Measurements from ENCODE around the gene ARHGAP32.
"Not testable (repeated sequence)": the region's sequence is repeated elsewhere in the genome, so short reads cannot be mapped to it uniquely, and the experiment has no call there.

ARHGAP32 gene

DNA sequence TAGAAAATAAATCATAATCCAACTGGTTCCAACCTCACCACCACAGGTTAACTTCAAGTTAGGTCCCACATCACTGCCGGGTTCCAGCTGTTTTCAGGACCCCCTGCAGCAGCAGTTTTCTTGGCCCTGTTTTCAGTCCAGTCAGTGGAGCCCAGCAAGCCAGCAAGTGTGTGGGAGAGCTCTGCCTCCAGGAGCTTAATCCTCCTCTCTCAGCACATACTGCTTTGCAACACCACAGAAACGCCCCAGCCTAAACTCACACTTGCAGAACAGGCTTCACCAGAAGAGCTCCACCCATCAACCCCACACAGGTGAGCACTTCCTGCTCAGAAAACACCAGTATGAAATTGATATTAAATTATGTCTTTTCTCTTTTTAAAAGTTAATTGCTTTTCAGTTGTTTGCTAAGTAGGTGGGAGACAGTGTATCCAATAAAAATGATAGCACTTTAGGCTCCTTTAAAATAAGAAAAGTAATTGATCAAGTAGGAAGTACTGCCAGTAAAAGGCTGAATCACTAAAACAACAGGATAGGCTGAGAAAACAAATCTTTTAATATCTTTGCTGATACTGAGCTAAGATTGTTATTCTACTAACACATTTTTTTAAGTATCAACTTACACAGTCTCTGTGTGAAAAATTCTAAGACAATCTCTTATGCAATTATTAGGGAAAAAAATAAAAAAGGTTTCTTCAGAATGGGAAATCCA lies 168.0 kb downstream of the ARHGAP32 start:
- Histone ChIP-seq H3K4me3 (ENCODE audit: low read length) (no peak overlapping the region), H3K27ac (ENCODE audit: low read depth, low read length) (peak overlapping the region; percentile 17), H3K4me1 (ENCODE audit: insufficient read depth, low read length) (peaks cover 14% of the 10 kb centered on the region), H3K27me3 (ENCODE audit: insufficient read depth, low read length) (no peaks in the 10 kb centered on the region), H3K9ac (ENCODE audit: low read depth, low read length) (no peak overlapping the region), H3K9me3 (ENCODE audit: insufficient read depth, low read depth, low read length) (no peaks in the 10 kb centered on the region), H3K36me3 (ENCODE audit: insufficient read depth, low read length) (no peaks in the 10 kb centered on the region)
- WGBS = 48% methylated on average over 2 of the region's 2 CpGs

DNA sequence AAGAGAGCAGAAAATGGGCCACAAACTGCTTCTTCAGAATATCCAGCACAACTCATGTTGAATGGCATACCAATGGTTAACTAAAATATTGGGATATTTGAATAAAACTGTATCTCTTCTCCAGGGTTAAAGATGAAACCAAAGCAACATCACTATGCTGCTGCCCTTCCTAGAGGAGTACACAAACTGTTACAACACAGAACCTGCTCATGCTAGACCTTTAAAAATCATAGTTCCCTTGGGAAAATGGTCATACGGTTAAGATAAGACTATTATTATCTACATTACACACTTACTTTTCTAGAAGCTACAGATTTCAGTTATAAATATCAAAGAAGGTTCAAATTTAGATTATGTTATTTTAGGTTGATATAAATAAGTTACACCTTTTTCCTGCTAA lies 170.8 kb downstream of the ARHGAP32 start:
- Histone ChIP-seq H3K9ac (ENCODE audit: low read depth, low read length) (no peak overlapping the region), H3K27ac (ENCODE audit: low read depth, low read length) (no peak overlapping the region)

DNA sequence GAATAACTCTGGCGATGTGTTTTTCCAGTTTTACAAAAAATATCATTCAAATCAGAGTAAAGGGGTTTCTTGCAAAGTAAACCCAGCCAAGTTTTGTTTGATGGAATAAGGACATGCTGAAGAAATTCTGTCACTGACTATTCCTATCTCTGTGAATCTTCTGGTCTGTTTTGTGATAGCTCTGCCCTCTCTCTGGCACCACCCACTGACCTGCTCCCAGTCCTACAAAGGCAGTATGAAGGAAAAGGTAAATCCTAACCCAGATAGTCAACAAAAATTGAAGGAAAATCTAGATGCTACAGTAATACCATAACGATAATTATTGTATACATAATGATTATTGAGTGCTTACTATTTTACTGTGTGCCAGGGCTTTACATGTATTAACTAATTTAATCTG lies 173.1 kb downstream of the ARHGAP32 start:
- WGBS = no CpG with 5 or more reads among the region's 2 CpGs
- Histone ChIP-seq H3K9me3 (ENCODE audit: insufficient read depth, low read depth, low read length) (no peaks in the 10 kb centered on the region), H3K9ac (ENCODE audit: low read depth, low read length) (no peak overlapping the region), H3K4me3 (ENCODE audit: low read length) (no peak overlapping the region), H3K27me3 (ENCODE audit: insufficient read depth, low read length) (no peaks in the 10 kb centered on the region), H3K36me3 (ENCODE audit: insufficient read depth, low read length) (no peaks in the 10 kb centered on the region), H3K27ac (ENCODE audit: low read depth, low read length) (no peak overlapping the region), H3K4me1 (ENCODE audit: insufficient read depth, low read length) (peaks cover 5% of the 10 kb centered on the region)

More for the DNA sequence above, 170.8 kb downstream of the ARHGAP32 start:
- no peaks in the 10 kb centered on the region for H3K9me3 ChIP-seq (ENCODE audit: insufficient read depth, low read depth, low read length)
- H3K27me3 ChIP-seq (ENCODE audit: insufficient read depth, low read length) = no peaks in the 10 kb centered on the region
- H3K4me1 ChIP-seq (ENCODE audit: insufficient read depth, low read length) = peaks cover 14% of the 10 kb centered on the region
- no CpG with 5 or more reads among the region's 1 CpG for WGBS
- no peak overlapping the region for H3K4me3 ChIP-seq (ENCODE audit: low read length)
- no peaks in the 10 kb centered on the region for H3K36me3 ChIP-seq (ENCODE audit: insufficient read depth, low read length)

DNA sequence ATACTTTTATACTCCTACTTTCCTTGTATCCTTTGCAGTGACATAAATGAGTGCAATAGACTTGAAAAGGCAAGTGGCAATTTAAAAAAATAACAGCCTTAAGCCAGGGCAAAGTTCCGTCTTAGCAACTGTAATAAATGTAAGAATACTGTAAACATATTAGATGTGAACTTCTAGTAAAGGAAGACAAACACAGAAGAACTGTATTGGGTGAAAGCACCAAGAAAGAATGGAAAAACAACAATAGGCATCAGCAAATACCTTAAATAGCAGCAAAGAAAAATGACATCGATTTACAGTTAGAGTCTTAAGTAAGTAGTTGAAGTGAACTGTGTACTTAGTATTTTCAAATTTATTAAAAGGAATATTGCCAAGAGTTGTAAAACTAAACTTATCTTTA lies 174.0 kb downstream of the ARHGAP32 start:
- H3K27me3 ChIP-seq (ENCODE audit: insufficient read depth, low read length) = no peaks in the 10 kb centered on the region
- no peak overlapping the region for H3K4me3 ChIP-seq (ENCODE audit: low read length)
- no peak overlapping the region for H3K27ac ChIP-seq (ENCODE audit: low read depth, low read length)
- no peaks in the 10 kb centered on the region for H3K36me3 ChIP-seq (ENCODE audit: insufficient read depth, low read length)
- WGBS = 86% methylated on average over 2 of the region's 2 CpGs
- H3K9me3 ChIP-seq (ENCODE audit: insufficient read depth, low read depth, low read length) = no peaks in the 10 kb centered on the region
- no peaks in the 10 kb centered on the region for H3K4me1 ChIP-seq (ENCODE audit: insufficient read depth, low read length)
- no peak overlapping the region for H3K9ac ChIP-seq (ENCODE audit: low read depth, low read length)

DNA sequence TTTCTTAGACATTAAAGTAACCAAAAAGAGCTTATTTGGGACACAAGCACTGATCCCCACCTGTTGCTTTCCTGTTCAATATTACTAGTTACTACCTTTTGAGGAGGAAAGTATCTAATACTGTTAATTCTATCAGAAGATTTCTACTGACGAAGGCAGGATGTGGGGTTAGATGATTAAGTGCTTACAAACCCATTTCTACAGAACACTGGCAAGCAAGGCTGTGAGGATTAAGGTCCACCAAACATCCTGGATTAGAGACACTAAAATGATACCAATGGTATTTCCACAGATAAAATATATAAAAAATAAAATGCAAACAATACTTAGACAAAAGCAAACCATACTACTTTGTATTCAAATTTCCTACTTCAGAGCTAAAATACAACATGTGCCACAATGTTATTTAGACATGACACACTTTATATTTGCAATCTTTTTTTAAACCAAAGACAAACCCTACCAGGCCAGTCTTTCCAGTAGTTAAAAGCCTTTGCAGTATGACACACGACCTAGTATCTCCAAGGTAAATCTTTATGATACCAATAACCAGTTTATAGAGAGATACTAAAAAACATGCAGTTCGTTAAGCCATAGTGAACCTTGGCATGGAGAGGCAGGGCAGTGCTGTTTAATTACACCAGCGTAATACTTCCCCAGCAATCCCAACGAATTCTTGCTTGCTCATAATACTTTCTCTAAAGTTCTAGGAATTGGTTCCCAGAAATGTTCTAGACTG lies 178.2 kb downstream of the ARHGAP32 start:
- H3K9me3 ChIP-seq (ENCODE audit: insufficient read depth, low read depth, low read length) = no peaks in the 10 kb centered on the region
- WGBS = 91% methylated on average over 4 of the region's 5 CpGs
- no peaks in the 10 kb centered on the region for H3K36me3 ChIP-seq (ENCODE audit: insufficient read depth, low read length)
- H3K27me3 ChIP-seq (ENCODE audit: insufficient read depth, low read length) = no peaks in the 10 kb centered on the region
- no peak overlapping the region for H3K9ac ChIP-seq (ENCODE audit: low read depth, low read length)
- no peak overlapping the region for H3K27ac ChIP-seq (ENCODE audit: low read depth, low read length)
- H3K4me1 ChIP-seq (ENCODE audit: insufficient read depth, low read length) = no peaks in the 10 kb centered on the region
- no peak overlapping the region for H3K4me3 ChIP-seq (ENCODE audit: low read length)

DNA sequence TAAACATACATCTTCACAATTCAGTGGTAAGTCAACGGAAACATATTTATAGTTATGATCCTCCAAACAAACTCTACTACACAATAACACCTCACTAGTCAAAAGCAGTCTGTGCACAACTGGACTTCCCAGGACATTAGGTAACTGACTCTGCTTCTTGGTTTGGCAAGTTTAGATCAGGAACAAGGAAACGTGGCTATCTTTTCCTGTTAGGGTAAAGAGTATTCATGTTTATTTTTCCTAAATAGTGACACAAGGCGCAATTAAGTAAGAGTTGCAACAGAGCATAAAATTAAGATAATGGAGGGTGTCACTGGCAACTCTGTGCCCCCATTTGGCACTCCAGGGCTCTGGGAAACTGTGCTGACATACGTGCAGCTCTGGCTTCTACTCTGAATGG lies 179.2 kb downstream of the ARHGAP32 start:
- no peaks in the 10 kb centered on the region for H3K9me3 ChIP-seq (ENCODE audit: insufficient read depth, low read depth, low read length)
- 83% methylated on average over 4 of the region's 4 CpGs for whole genome bisulfite sequencing
- no peak overlapping the region for H3K4me3 ChIP-seq (ENCODE audit: low read length)
- no peaks in the 10 kb centered on the region for H3K27me3 ChIP-seq (ENCODE audit: insufficient read depth, low read length)
- no peaks in the 10 kb centered on the region for H3K36me3 ChIP-seq (ENCODE audit: insufficient read depth, low read length)
- H3K27ac ChIP-seq (ENCODE audit: low read depth, low read length) = no peak overlapping the region
- H3K9ac ChIP-seq (ENCODE audit: low read depth, low read length) = no peak overlapping the region
- no peaks in the 10 kb centered on the region for H3K4me1 ChIP-seq (ENCODE audit: insufficient read depth, low read length)

DNA sequence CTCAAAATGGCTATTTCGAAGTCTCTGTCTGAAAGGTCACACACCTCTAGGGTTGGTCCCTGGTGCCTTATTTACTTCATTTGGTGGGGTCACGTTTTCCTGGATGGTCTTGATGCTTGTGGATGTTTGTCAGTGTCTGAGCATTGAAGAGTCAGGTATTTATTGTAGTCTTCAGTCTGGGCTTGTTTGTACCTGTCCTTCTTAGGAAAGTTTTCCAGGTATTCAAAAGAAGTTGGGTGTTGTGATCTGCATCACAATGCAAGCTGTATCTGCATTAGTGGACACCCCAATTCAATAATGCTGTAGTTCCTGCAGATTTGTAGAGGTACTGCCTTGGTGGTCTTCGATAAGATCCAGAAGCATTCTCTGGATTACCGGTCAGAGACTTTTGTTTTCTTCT lies 186.0 kb downstream of the ARHGAP32 start:
- Histone ChIP-seq H3K36me3 (ENCODE audit: insufficient read depth, low read length) (no peaks in the 10 kb centered on the region), H3K4me1 (ENCODE audit: insufficient read depth, low read length) (no peaks in the 10 kb centered on the region), H3K9me3 (ENCODE audit: insufficient read depth, low read depth, low read length) (0 out of 2 replicates have a peak, but pooled peaks cover 8% of the 10 kb centered on the region), H3K27me3 (ENCODE audit: insufficient read depth, low read length) (no peaks in the 10 kb centered on the region), H3K9ac (ENCODE audit: low read depth, low read length) (no peak overlapping the region), H3K4me3 (ENCODE audit: low read length) (no peak overlapping the region), H3K27ac (ENCODE audit: low read depth, low read length) (no peak overlapping the region)
- 92% methylated on average over 4 of the region's 4 CpGs for WGBS

DNA sequence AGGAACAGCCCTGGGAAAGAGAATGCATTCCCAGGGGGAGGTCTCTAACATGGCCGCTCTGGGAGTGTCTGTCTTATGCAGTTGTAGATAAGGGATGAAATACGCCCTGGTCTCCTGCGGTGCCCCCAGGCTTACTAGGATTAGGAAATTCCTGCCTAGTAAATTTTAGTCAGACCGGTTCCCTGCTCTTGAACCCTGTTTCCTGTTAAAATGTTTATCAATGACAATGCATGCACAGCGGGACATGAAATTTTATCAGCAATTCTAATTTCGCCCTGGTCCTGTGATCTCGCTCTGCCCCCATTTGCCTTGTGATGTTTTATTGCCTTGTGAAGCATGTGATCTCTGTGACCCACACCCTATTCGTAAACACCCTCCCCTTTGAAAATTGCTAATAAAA lies 193.0 kb downstream of the ARHGAP32 start:
- H3K27ac ChIP-seq (ENCODE audit: low read depth, low read length); H3K9ac ChIP-seq (ENCODE audit: low read depth, low read length); H3K4me1 ChIP-seq (ENCODE audit: insufficient read depth, low read length); H3K4me3 ChIP-seq (ENCODE audit: low read length); H3K27me3 ChIP-seq (ENCODE audit: insufficient read depth, low read length): not testable (repeated sequence)
- Histone ChIP-seq H3K9me3 (ENCODE audit: insufficient read depth, low read depth, low read length) (peaks cover 28% of the 10 kb centered on the region), H3K36me3 (ENCODE audit: insufficient read depth, low read length) (peaks cover 11% of the 10 kb centered on the region; the same call in 1 of the 2 replicates)
- WGBS = 91% methylated on average over 8 of the region's 8 CpGs

DNA sequence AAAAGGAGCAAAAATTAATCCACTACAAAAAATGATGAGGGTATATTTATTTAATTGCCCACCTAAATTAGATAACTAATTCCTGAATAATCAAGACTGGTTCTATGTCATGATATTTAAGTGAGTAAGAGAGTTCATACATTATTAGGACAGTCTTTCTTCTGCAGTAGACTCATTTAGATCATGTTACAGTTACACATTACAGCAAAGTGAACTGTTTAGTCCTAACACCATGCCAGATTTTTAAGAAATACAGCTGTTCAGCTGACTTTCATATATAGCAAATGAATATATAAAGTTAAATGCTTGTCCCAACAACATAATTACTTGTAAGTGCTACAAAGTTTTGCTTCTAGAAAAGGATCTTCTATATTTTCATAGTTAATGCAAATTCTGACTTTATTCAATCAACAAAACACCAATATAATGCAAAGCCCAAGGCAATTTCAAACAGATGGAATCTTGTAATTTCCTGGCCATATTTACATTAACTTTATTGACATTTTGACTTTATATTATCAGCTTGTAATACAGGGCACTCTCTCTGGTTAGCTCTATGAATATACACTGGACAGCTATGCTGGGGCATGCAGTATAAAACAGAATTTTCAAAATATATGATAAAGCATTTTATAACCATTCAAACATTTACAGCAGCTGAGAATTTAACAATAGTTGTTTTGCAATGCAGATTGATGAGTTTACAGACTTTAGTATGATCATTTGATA lies 203.7 kb downstream of the ARHGAP32 start:
- H3K27ac ChIP-seq (ENCODE audit: low read depth, low read length) = no peak overlapping the region
- no peaks in the 10 kb centered on the region for H3K27me3 ChIP-seq (ENCODE audit: insufficient read depth, low read length)
- no peaks in the 10 kb centered on the region for H3K4me1 ChIP-seq (ENCODE audit: insufficient read depth, low read length)
- H3K36me3 ChIP-seq (ENCODE audit: insufficient read depth, low read length) = no peaks in the 10 kb centered on the region
- no peak overlapping the region for H3K4me3 ChIP-seq (ENCODE audit: low read length)
- no peak overlapping the region for H3K9ac ChIP-seq (ENCODE audit: low read depth, low read length)
- H3K9me3 ChIP-seq (ENCODE audit: insufficient read depth, low read depth, low read length) = no peaks in the 10 kb centered on the region

DNA sequence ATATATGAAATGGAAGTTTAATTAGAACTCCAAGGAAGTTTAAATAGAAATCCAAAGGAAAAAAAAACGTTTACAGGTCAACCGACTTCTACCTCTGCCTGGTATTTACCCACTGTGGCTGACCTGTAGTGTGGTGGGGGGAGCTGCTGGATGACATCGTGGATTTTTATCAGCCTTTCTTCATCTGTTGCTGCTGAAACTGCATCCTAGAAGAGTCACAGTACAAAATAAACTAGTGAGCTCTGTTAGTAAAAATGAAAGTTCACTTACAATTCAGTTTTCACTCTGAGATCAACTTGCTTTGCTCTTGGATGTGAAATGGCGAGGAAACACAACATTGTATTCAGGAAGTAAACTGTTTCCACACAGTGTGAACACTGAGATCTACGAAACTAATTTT lies 206.2 kb downstream of the ARHGAP32 start:
- H3K27ac ChIP-seq (ENCODE audit: low read depth, low read length) = no peak overlapping the region
- H3K27me3 ChIP-seq (ENCODE audit: insufficient read depth, low read length) = no peaks in the 10 kb centered on the region
- H3K4me3 ChIP-seq (ENCODE audit: low read length) = no peak overlapping the region
- H3K4me1 ChIP-seq (ENCODE audit: insufficient read depth, low read length) = no peaks in the 10 kb centered on the region
- H3K9me3 ChIP-seq (ENCODE audit: insufficient read depth, low read depth, low read length) = no peaks in the 10 kb centered on the region
- no peak overlapping the region for H3K9ac ChIP-seq (ENCODE audit: low read depth, low read length)
- peaks cover 5% of the 10 kb centered on the region for H3K36me3 ChIP-seq (ENCODE audit: insufficient read depth, low read length)
- WGBS = 89% methylated on average over 5 of the region's 5 CpGs

DNA sequence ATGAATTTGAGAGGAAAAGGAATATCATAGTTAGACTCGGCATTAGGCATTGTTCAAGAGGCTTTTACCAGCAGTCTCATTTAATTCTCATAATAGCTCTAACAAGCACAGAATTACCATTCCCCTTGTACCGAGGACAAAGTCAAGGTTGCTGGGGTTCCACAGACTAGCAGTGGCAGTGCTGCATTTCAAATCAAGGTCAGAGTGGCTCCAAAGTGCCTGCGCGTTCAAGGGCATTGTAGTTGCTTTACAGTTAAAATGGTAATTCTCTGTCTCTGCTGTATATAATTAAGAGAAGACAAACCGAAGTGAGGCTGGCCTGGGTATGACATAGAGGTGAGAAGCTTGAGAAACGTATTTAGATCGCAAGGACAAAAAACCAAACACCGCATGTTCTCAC lies 209.1 kb downstream of the ARHGAP32 start:
- H3K4me1 ChIP-seq (ENCODE audit: insufficient read depth, low read length) = no peaks in the 10 kb centered on the region
- WGBS = 94% methylated on average over 8 of the region's 8 CpGs
- H3K9ac ChIP-seq (ENCODE audit: low read depth, low read length) = no peak overlapping the region
- no peak overlapping the region for H3K27ac ChIP-seq (ENCODE audit: low read depth, low read length)
- H3K9me3 ChIP-seq (ENCODE audit: insufficient read depth, low read depth, low read length) = no peaks in the 10 kb centered on the region
- H3K27me3 ChIP-seq (ENCODE audit: insufficient read depth, low read length) = no peaks in the 10 kb centered on the region
- H3K36me3 ChIP-seq (ENCODE audit: insufficient read depth, low read length) = peaks cover 21% of the 10 kb centered on the region
- H3K4me3 ChIP-seq (ENCODE audit: low read length) = no peak overlapping the region
